K562 (cell line): ENCODE measurements around the gene ZNF626. TPM values are rescaled to one million over a fixed set of nuclear protein-coding genes. Genes with fewer than 3 reads are reported as not detected.

Experiments used
- BACH1 ChIP-seq: fragments of 200-800 bp; sonication (Bioruptor generic); IDR thresholded peaks from 2 replicates; pipeline ENCODE4 v1.6.1; 2016; ENCODE audit warnings: missing genetic modification characterization, missing compliant biosample characterization
- ID3 ChIP-seq, 2 experiments: fragments of 250-450 bp in 1 of 2; fragments of 450-650 bp in 1 of 2; sonication (Bioruptor Pico) in 1 of 2; IDR thresholded peaks; 2 replicates each; pipeline versions ENCODE4 v1.6.1 to v1.8.0; 2016 to 2021; ENCODE audit warnings: mild to moderate bottlenecking in 2 of 2, moderate library complexity in 2 of 2, missing compliant biosample characterization in 1 of 2, missing genetic modification characterization in 1 of 2
- NFRKB ChIP-seq: fragments of 450-650 bp; IDR thresholded peaks from 2 replicates; pipeline ENCODE4 v1.6.1; 2016; ENCODE audit warnings: low read depth
- POLR3G ChIP-seq: IDR thresholded peaks from 2 replicates; pipeline ENCODE4 v1.6.1; 2011; ENCODE audit not compliant: insufficient read length, insufficient replicate concordance; ENCODE audit errors: extremely low read depth
- SPI1 ChIP-seq: IDR thresholded peaks from 2 replicates; pipeline ENCODE4 v1.6.1; 2011; ENCODE audit warnings: low read depth, low read length, control low read depth, borderline replicate concordance
- THAP12 ChIP-seq: fragments of 250-450 bp; sonication (Bioruptor Pico); IDR thresholded peaks from 2 replicates; pipeline ENCODE4 v1.9.0; 2021; ENCODE audit warnings: mild to moderate bottlenecking, inconsistent platforms
- USF1 ChIP-seq: sonication (generic); formaldehyde crosslinking; IDR thresholded peaks from 2 replicates; pipeline ENCODE4 v1.9.0; 2022; ENCODE audit warnings: mild to moderate bottlenecking, missing genetic modification reagents
- ZNF12 ChIP-seq: sonication (generic); formaldehyde crosslinking; IDR thresholded peaks from 2 replicates; pipeline ENCODE4 v1.4.0; 2020; ENCODE audit warnings: mild to moderate bottlenecking, missing genetic modification reagents
- ZNF449 ChIP-seq: fragments of 250-450 bp; sonication (Bioruptor Pico); IDR thresholded peaks from 2 replicates; pipeline ENCODE4 v1.8.0; 2022; ENCODE audit warnings: moderate library complexity, mild to moderate bottlenecking, inconsistent platforms
- polyA plus RNA-seq, 8 experiments: library from polyadenylated mRNA; depleted of rRNA in 4 of 8; stranded (reverse) in 5 of 8; unstranded in 3 of 8; fragments of >200 nt; fragmentation: Nextera tagmentation in 2 of 8; fragmentation: Illumina TruSeq in 1 of 8; extraction: Ambion mirVana in 2 of 8; extraction: Trizol in 1 of 8; gene quantifications; 2 replicates each; pipeline versions ENCODE4 v1.2.1 to v1.2.3, GENCODE V29; 2011 to 2014; ENCODE audit warnings: inconsistent platforms in 1 of 8, missing spikeins in 1 of 8
- total RNA-seq, 7 experiments: library from RNA; depleted of rRNA in 6 of 7; stranded (reverse); fragments of >200 nt in 6 of 7; fragmentation: Illumina TruSeq in 2 of 7; extraction: Trizol in 2 of 7; gene quantifications; 2 replicates each; pipeline versions ENCODE4 v1.2.1 to v1.2.3, GENCODE V29; 2011 to 2021; ENCODE audit warnings: low replicate concordance in 1 of 7

ZNF626 gene
- total and polyA plus RNA-seq, 9 of the 15 experiments (the other 6 are each of a cell fraction or from before 2014, with no cell fraction given), result 1.6 to 7.7 (median 4.1) TPM

GRCh38 chr19:20661150-20661819, at the start of gene ZNF626 (continued):
- no peak for TF ChIP-seq ID3 (CRISPR knock-in tag; IDR thresholded peaks at IDR 0.05)
- TF ChIP-seq ID3 (tag; IDR thresholded peaks at IDR 0.05), result no peak
- TF ChIP-seq ZNF12, result no peak
- no peak for TF ChIP-seq SPI1
- TF ChIP-seq NFRKB, result peak; percentile 54; the same call in 1 of the 2 replicates
- TF ChIP-seq ZNF449 (CRISPR knock-in tag), result no peak
- no peak for TF ChIP-seq USF1 (CRISPR knock-in tag)
- no peak for TF ChIP-seq POLR3G
- no peak for TF ChIP-seq THAP12 (CRISPR knock-in tag)
- TF ChIP-seq BACH1 (tag), result no peak
